Smooth muscle cell (in vitro differentiated cells): ENCODE measurements around the gene DPT. TPM values are rescaled to one million over a fixed set of nuclear protein-coding genes. Genes with fewer than 3 reads are reported as not detected.

Experiments used
- DNase-seq: peaks from one replicate; lab custom pipeline; 2025; ENCODE audit not compliant: unreplicated experiment; lab: John Stamatoyannopoulos, UW
- H2AFZ ChIP-seq: fragments of 200-600 bp; sonication (generic); 2 replicates; pipeline ENCODE4 v1.6.0; 2016; ENCODE audit warnings: antibody characterized with exemption, low read depth, mild to moderate bottlenecking
- H3F3A ChIP-seq: fragments of 200-600 bp; sonication (generic); 2 replicates; pipeline ENCODE4 v1.6.0; 2017; ENCODE audit warnings: antibody characterized with exemption, low read depth
- H3K27ac ChIP-seq: fragments of 200-600 bp; sonication (generic); 2 replicates; pipeline ENCODE4 v1.5.1; 2016; ENCODE audit warnings: low read depth, mild to moderate bottlenecking
- H3K27me3 ChIP-seq: fragments of 200-600 bp; sonication (generic); 2 replicates; pipeline ENCODE4 v1.6.1; 2016; ENCODE audit warnings: low read depth, mild to moderate bottlenecking
- H3K36me3 ChIP-seq: fragments of 200-600 bp; sonication (generic); 2 replicates; pipeline ENCODE4 v1.5.1; 2016; ENCODE audit warnings: low read depth
- H3K4me1 ChIP-seq: fragments of 200-600 bp; sonication (generic); 2 replicates; pipeline ENCODE4 v1.5.1; 2016; ENCODE audit warnings: low read depth
- H3K4me2 ChIP-seq: fragments of 200-600 bp; sonication (generic); 2 replicates; pipeline ENCODE4 v1.6.0; 2016; ENCODE audit warnings: mild to moderate bottlenecking
- H3K4me3 ChIP-seq: fragments of 200-600 bp; sonication (generic); 2 replicates; pipeline ENCODE4 v1.5.1; 2016; ENCODE audit warnings: mild to moderate bottlenecking
- H3K79me2 ChIP-seq: fragments of 200-600 bp; sonication (generic); 2 replicates; pipeline ENCODE4 v1.6.0; 2016; ENCODE audit warnings: low read depth, mild to moderate bottlenecking
- H3K9ac ChIP-seq: fragments of 200-600 bp; sonication (generic); 2 replicates; pipeline ENCODE4 v1.6.0; 2016; ENCODE audit warnings: low read depth
- H3K9me3 ChIP-seq: fragments of 200-600 bp; sonication (generic); replicated peaks from 2 replicates; pipeline ENCODE4 v1.5.1; 2016; ENCODE audit warnings: low read depth
- H4K20me1 ChIP-seq: fragments of 200-600 bp; sonication (generic); 2 replicates; pipeline ENCODE4 v1.6.0; 2016; ENCODE audit warnings: low read depth
- WGBS: methylation state at CpG from one replicate; pipeline ENCODE4 v1.1.7; 2016; ENCODE audit warnings: low lambda C conversion rate; 5-methylcytosine and 5-hydroxymethylcytosine counted together
- polyA plus RNA-seq: library from polyadenylated mRNA; unstranded; fragments of >200 nt; fragmentation: Nextera tagmentation; extraction: Ambion mirVana; gene quantifications from 2 replicates; pipeline ENCODE4 v1.2.1, GENCODE V29; 2016
- total RNA-seq: library from RNA; depleted of rRNA; stranded (reverse); fragments of >200 nt; gene quantifications from 2 replicates; pipeline ENCODE4 v1.2.3, GENCODE V29; 2014
- TF ChIP-seq, protein P1 (sequence below): fragments of 200-600 bp; sonication (generic); IDR thresholded peaks from 2 replicates; pipeline ENCODE4 v1.5.1; 2017; ENCODE audit warnings: borderline replicate concordance, mild to moderate bottlenecking, antibody characterized with exemption; ENCODE audit not compliant: insufficient read depth, poor library complexity, severe bottlenecking

The DPT gene
- total and polyA plus RNA-seq, 2 experiments from 2014 or later = 3.1 to 13.4 TPM

DNA sequence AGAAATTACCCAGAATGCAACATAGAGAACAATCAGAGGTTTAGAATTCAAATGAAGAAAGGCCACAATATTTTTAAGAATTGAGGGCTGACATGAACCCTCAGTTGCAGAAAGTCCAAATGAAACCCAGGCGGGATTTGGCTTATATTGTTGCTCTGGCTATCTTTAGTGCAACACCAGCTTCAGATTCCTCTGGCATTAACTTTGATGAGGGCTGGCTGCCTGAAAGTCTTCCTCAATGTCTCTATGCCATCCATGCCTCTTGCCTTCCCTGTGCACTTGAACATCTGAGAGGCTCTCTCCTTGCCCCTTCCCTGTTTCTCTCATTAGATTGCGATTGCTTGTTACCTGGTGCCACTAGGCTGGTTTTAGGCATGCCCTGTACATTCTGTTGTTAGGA is 31.2 kb upstream of the DPT start:
- DNase-seq = no peak
- Histone ChIP-seq H3K79me2 (no peaks in the 10 kb centered on the region), H3K4me1 (peaks cover 4% of the 10 kb centered on the region), H3K4me2 (no peak overlapping the region), H4K20me1 (no peaks in the 10 kb centered on the region), H3K9ac (no peak overlapping the region), H3K27me3 (no peaks in the 10 kb centered on the region), H3K9me3 (no peaks in the 10 kb centered on the region), H3K4me3 (no peak overlapping the region), H3K27ac (no peak overlapping the region), H2AFZ (no peak overlapping the region), H3F3A (no peaks in the 10 kb centered on the region), H3K36me3 (no peaks in the 10 kb centered on the region)
- TF ChIP-seq, protein P1, sequence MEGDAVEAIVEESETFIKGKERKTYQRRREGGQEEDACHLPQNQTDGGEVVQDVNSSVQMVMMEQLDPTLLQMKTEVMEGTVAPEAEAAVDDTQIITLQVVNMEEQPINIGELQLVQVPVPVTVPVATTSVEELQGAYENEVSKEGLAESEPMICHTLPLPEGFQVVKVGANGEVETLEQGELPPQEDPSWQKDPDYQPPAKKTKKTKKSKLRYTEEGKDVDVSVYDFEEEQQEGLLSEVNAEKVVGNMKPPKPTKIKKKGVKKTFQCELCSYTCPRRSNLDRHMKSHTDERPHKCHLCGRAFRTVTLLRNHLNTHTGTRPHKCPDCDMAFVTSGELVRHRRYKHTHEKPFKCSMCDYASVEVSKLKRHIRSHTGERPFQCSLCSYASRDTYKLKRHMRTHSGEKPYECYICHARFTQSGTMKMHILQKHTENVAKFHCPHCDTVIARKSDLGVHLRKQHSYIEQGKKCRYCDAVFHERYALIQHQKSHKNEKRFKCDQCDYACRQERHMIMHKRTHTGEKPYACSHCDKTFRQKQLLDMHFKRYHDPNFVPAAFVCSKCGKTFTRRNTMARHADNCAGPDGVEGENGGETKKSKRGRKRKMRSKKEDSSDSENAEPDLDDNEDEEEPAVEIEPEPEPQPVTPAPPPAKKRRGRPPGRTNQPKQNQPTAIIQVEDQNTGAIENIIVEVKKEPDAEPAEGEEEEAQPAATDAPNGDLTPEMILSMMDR = no peak
- 82% methylated on average over 2 of the region's 2 CpGs for WGBS

DNA sequence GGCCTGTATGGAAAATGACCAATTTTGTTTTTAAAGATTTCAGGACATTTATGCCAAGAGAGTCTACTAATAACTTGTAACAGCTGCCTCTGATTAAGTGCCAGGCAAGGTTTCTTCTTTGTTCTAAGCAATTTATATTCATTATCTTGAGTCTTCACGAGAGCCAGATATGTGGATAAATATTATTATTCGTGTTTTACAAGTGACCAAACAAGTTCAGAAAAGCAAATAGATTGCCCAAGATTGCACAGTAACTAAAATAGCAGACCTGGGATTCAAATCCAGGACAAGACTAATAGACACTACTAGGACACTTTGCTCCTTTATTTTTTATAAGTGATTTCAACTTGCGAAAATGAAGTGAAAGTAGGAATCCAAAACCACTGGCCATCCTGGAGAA is 30.1 kb upstream of the DPT start:
- WGBS = 89% methylated on average over 3 of the region's 3 CpGs

DNA sequence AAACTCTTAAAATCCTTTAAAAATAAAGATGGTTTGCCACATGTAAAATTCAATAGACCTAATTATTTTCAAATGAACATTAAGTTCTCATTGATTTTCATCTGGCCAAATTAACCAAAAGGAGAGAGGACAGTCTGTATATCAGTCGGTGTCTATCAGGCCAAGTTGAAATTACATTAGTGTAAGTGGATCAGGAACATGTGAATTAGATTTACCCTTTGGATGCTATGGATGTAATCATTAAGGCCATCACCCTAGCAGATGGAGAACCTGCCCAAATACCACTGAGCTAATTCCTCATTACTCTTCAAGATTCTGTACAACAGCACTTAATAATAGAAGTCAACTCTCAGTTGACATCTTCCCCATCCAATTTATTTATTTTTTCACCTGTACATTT is 29.5 kb upstream of the DPT start:
- H3K36me3 ChIP-seq = no peaks in the 10 kb centered on the region
- 97% methylated on average over 1 of the region's 1 CpG for WGBS
- TF ChIP-seq, protein P1 = no peak
- no peak overlapping the region for H3K4me2 ChIP-seq
- no peak for DNase-seq
- no peaks in the 10 kb centered on the region for H4K20me1 ChIP-seq
- no peaks in the 10 kb centered on the region for H3F3A ChIP-seq
- no peaks in the 10 kb centered on the region for H3K79me2 ChIP-seq
- H3K27me3 ChIP-seq = no peaks in the 10 kb centered on the region
- H2AFZ ChIP-seq = no peak overlapping the region
- no peaks in the 10 kb centered on the region for H3K9me3 ChIP-seq
- H3K9ac ChIP-seq = no peak overlapping the region
- no peak overlapping the region for H3K27ac ChIP-seq
- peaks cover 4% of the 10 kb centered on the region for H3K4me1 ChIP-seq
- no peak overlapping the region for H3K4me3 ChIP-seq

More for the DNA sequence above, 30.1 kb upstream of the DPT start:
- H3K79me2 ChIP-seq = no peaks in the 10 kb centered on the region
- H3K27me3 ChIP-seq = no peaks in the 10 kb centered on the region
- no peaks in the 10 kb centered on the region for H3K9me3 ChIP-seq
- H3K27ac ChIP-seq = no peak overlapping the region
- no peak for DNase-seq
- H3K9ac ChIP-seq = no peak overlapping the region
- H3K4me1 ChIP-seq = peaks cover 4% of the 10 kb centered on the region
- H3F3A ChIP-seq = no peaks in the 10 kb centered on the region
- no peaks in the 10 kb centered on the region for H4K20me1 ChIP-seq
- TF ChIP-seq, protein P1 = no peak
- H3K4me2 ChIP-seq = no peak overlapping the region
- H2AFZ ChIP-seq = no peak overlapping the region
- H3K4me3 ChIP-seq = no peak overlapping the region
- no peaks in the 10 kb centered on the region for H3K36me3 ChIP-seq

DNA sequence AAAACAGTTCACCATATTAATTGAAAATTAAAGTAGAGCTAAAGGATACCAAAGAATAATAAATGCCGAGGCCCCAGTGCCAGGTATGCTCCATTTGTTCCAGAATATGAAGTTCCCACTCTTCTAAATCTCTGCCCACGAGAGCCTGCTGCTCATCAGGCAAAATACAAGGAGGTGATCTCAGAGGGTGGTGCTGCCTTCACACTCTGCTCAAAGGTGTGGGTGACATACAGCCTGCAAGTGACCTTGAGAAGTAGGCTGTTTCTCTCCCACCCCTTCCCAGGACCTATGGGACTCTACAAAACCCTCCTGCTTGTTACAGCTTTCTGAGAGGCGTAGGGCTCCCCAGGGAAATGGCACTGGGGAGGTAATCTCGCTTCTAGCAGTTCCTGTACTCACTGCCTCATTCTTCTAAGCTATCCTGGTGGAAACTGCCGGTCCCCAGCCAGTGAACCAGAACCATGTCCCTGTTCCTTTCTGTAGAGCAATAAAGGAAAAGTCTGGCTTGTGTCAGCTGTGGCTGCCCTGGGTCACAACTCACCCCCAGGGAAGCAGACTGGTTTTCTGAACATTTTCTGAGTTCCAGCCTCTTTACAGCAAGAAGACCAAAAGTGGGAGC is 26.9 kb upstream of the DPT start:
- 38% methylated on average over 5 of the region's 5 CpGs for WGBS
- Histone ChIP-seq H3K4me3 (no peak overlapping the region), H3K79me2 (no peaks in the 10 kb centered on the region), H3K9ac (no peak overlapping the region), H3K36me3 (no peaks in the 10 kb centered on the region), H4K20me1 (no peaks in the 10 kb centered on the region), H3K4me1 (peaks cover 20% of the 10 kb centered on the region), H3K27ac (no peak overlapping the region), H2AFZ (peak overlapping the region; percentile 20), H3K9me3 (no peaks in the 10 kb centered on the region), H3K4me2 (no peak overlapping the region), H3K27me3 (no peaks in the 10 kb centered on the region), H3F3A (peaks cover 13% of the 10 kb centered on the region)
- TF ChIP-seq, protein P1 = no peak
- no peak for DNase-seq
